GM23338 (cell line): ENCODE measurements around the gene GPC6. TPM values are rescaled to one million over a fixed set of nuclear protein-coding genes. Genes with fewer than 3 reads are reported as not detected.

Experiments used
- CREB1 ChIP-seq: fragments of 250-450 bp; sonication (Bioruptor Pico); IDR thresholded peaks from 2 replicates; pipeline ENCODE4 v1.5.0; 2020; ENCODE audit warnings: low read depth, mild to moderate bottlenecking, moderate library complexity
- EZH2 ChIP-seq: fragments of 200-600 bp; sonication (generic); IDR thresholded peaks from one replicate; pipeline ENCODE4 v1.8.0; 2017; ENCODE audit warnings: antibody characterized with exemption, mild to moderate bottlenecking, low read depth; ENCODE audit not compliant: unreplicated experiment
- EZH2phosphoT487 ChIP-seq: fragments of 200-600 bp; sonication (generic); IDR thresholded peaks from one replicate; pipeline ENCODE4 v1.8.1; 2018; ENCODE audit warnings: antibody characterized with exemption; ENCODE audit not compliant: unreplicated experiment
- JUNB ChIP-seq: IDR thresholded peaks from one replicate; pipeline ENCODE4 v1.6.1; 2016; ENCODE audit warnings: antibody characterized with exemption; ENCODE audit not compliant: unreplicated experiment
- NANOG ChIP-seq: IDR thresholded peaks from 2 replicates; pipeline ENCODE4 v1.6.1; 2016; ENCODE audit warnings: antibody characterized with exemption, borderline replicate concordance
- POLR2AphosphoS5 ChIP-seq: IDR thresholded peaks from 2 replicates; pipeline ENCODE4 v1.6.1; 2016; ENCODE audit warnings: antibody characterized with exemption, low read depth
- STAT1 ChIP-seq: IDR thresholded peaks from one replicate; pipeline ENCODE4 v1.6.1; 2016; ENCODE audit warnings: antibody characterized with exemption; ENCODE audit not compliant: unreplicated experiment
- ZNF114 ChIP-seq: fragments of 250-450 bp; sonication (Bioruptor Pico); IDR thresholded peaks from 2 replicates; pipeline ENCODE4 v1.5.0; 2020; ENCODE audit warnings: mild to moderate bottlenecking, moderate library complexity
- ZNF331 ChIP-seq: fragments of 250-450 bp; sonication (Bioruptor Pico); IDR thresholded peaks from 2 replicates; pipeline ENCODE4 v1.5.0; 2020; ENCODE audit warnings: low read depth, mild to moderate bottlenecking, moderate library complexity
- polyA plus RNA-seq: library from polyadenylated mRNA; unstranded; fragments of >200 nt; fragmentation: Nextera tagmentation; extraction: Ambion mirVana; gene quantifications from 2 replicates; pipeline ENCODE4 v1.2.1, GENCODE V29; 2016
- total RNA-seq: library from RNA; depleted of rRNA; stranded (reverse); fragments of >200 nt; shearing (Covaris generic); gene quantifications from 2 replicates; pipeline ENCODE4 v1.2.3, GENCODE V29; 2014
- TF ChIP-seq, protein P1 (sequence below): fragments of 250-450 bp; sonication (Bioruptor Pico); IDR thresholded peaks from 2 replicates; pipeline ENCODE4 v1.5.0; 2020; ENCODE audit warnings: mild to moderate bottlenecking, moderate library complexity
- TF ChIP-seq, protein P2 (sequence below), 2 experiments: fragments of 200-600 bp in 1 of 2; sonication (generic) in 1 of 2; conservative IDR thresholded peaks; 2 replicates each; pipeline versions ENCODE4 v1.5.1 to v1.6.1; 2016 to 2017; ENCODE audit warnings: antibody characterized with exemption in 2 of 2, low read depth in 2 of 2, mild to moderate bottlenecking in 2 of 2, moderate library complexity in 1 of 2
- TF ChIP-seq, protein P3 (sequence below): IDR thresholded peaks from one replicate; pipeline ENCODE4 v1.6.1; 2018; ENCODE audit warnings: antibody characterized with exemption; ENCODE audit not compliant: unreplicated experiment

The GPC6 gene
- total and polyA plus RNA-seq, 2 experiments from 2014 or later = 6.4 to 28.6 TPM

DNA sequence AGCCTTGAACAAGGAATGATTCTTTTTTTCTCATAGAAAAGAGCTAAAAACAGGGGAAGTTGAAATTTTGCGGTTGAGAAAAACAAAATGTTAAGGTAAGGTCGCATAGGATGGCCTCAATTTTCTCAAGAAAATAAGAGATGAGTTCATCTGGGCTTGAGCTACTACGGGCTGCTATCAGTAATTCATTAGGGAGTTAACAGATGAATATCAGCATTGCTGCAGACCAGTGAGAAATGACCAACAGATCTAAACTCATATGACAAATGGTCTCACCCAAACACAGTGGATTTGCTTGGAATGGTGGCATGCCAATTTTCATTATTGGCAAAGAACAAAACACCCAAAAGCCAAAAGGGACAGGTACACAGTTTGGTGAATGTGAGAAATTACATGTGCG, 56.6 kb downstream of the GPC6 start (continued):
- TF ChIP-seq, protein P1, sequence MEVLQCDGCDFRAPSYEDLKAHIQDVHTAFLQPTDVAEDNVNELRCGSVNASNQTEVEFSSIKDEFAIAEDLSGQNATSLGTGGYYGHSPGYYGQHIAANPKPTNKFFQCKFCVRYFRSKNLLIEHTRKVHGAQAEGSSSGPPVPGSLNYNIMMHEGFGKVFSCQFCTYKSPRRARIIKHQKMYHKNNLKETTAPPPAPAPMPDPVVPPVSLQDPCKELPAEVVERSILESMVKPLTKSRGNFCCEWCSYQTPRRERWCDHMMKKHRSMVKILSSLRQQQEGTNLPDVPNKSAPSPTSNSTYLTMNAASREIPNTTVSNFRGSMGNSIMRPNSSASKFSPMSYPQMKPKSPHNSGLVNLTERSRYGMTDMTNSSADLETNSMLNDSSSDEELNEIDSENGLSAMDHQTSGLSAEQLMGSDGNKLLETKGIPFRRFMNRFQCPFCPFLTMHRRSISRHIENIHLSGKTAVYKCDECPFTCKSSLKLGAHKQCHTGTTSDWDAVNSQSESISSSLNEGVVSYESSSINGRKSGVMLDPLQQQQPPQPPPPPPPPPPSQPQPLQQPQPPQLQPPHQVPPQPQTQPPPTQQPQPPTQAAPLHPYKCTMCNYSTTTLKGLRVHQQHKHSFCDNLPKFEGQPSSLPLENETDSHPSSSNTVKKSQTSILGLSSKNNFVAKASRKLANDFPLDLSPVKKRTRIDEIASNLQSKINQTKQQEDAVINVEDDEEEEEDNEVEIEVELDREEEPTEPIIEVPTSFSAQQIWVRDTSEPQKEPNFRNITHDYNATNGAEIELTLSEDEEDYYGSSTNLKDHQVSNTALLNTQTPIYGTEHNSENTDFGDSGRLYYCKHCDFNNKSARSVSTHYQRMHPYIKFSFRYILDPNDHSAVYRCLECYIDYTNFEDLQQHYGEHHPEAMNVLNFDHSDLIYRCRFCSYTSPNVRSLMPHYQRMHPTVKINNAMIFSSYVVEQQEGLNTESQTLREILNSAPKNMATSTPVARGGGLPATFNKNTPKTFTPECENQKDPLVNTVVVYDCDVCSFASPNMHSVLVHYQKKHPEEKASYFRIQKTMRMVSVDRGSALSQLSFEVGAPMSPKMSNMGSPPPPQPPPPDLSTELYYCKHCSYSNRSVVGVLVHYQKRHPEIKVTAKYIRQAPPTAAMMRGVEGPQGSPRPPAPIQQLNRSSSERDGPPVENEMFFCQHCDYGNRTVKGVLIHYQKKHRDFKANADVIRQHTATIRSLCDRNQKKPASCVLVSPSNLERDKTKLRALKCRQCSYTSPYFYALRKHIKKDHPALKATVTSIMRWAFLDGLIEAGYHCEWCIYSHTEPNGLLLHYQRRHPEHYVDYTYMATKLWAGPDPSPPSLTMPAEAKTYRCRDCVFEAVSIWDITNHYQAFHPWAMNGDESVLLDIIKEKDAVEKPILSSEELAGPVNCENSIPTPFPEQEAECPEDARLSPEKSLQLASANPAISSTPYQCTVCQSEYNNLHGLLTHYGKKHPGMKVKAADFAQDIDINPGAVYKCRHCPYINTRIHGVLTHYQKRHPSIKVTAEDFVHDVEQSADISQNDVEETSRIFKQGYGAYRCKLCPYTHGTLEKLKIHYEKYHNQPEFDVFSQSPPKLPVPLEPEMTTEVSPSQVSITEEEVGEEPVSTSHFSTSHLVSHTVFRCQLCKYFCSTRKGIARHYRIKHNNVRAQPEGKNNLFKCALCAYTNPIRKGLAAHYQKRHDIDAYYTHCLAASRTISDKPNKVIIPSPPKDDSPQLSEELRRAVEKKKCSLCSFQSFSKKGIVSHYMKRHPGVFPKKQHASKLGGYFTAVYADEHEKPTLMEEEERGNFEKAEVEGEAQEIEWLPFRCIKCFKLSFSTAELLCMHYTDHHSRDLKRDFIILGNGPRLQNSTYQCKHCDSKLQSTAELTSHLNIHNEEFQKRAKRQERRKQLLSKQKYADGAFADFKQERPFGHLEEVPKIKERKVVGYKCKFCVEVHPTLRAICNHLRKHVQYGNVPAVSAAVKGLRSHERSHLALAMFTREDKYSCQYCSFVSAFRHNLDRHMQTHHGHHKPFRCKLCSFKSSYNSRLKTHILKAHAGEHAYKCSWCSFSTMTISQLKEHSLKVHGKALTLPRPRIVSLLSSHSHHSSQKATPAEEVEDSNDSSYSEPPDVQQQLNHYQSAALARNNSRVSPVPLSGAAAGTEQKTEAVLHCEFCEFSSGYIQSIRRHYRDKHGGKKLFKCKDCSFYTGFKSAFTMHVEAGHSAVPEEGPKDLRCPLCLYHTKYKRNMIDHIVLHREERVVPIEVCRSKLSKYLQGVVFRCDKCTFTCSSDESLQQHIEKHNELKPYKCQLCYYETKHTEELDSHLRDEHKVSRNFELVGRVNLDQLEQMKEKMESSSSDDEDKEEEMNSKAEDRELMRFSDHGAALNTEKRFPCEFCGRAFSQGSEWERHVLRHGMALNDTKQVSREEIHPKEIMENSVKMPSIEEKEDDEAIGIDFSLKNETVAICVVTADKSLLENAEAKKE (CRISPR knock-in tag) = no peak
- TF ChIP-seq, protein P2, sequence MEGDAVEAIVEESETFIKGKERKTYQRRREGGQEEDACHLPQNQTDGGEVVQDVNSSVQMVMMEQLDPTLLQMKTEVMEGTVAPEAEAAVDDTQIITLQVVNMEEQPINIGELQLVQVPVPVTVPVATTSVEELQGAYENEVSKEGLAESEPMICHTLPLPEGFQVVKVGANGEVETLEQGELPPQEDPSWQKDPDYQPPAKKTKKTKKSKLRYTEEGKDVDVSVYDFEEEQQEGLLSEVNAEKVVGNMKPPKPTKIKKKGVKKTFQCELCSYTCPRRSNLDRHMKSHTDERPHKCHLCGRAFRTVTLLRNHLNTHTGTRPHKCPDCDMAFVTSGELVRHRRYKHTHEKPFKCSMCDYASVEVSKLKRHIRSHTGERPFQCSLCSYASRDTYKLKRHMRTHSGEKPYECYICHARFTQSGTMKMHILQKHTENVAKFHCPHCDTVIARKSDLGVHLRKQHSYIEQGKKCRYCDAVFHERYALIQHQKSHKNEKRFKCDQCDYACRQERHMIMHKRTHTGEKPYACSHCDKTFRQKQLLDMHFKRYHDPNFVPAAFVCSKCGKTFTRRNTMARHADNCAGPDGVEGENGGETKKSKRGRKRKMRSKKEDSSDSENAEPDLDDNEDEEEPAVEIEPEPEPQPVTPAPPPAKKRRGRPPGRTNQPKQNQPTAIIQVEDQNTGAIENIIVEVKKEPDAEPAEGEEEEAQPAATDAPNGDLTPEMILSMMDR (conservative IDR thresholded peaks at IDR 0.05; ENCODE audit: low read depth in 2 of 2) = no peak
- TF ChIP-seq EZH2 (no peak), STAT1 (no peak), JUNB (no peak), EZH2phosphoT487 (no peak), NANOG (no peak), POLR2AphosphoS5 (no peak), ZNF114 (no peak), CREB1 (CRISPR knock-in tag) (no peak), ZNF331 (CRISPR knock-in tag) (no peak)
- TF ChIP-seq, protein P3, sequence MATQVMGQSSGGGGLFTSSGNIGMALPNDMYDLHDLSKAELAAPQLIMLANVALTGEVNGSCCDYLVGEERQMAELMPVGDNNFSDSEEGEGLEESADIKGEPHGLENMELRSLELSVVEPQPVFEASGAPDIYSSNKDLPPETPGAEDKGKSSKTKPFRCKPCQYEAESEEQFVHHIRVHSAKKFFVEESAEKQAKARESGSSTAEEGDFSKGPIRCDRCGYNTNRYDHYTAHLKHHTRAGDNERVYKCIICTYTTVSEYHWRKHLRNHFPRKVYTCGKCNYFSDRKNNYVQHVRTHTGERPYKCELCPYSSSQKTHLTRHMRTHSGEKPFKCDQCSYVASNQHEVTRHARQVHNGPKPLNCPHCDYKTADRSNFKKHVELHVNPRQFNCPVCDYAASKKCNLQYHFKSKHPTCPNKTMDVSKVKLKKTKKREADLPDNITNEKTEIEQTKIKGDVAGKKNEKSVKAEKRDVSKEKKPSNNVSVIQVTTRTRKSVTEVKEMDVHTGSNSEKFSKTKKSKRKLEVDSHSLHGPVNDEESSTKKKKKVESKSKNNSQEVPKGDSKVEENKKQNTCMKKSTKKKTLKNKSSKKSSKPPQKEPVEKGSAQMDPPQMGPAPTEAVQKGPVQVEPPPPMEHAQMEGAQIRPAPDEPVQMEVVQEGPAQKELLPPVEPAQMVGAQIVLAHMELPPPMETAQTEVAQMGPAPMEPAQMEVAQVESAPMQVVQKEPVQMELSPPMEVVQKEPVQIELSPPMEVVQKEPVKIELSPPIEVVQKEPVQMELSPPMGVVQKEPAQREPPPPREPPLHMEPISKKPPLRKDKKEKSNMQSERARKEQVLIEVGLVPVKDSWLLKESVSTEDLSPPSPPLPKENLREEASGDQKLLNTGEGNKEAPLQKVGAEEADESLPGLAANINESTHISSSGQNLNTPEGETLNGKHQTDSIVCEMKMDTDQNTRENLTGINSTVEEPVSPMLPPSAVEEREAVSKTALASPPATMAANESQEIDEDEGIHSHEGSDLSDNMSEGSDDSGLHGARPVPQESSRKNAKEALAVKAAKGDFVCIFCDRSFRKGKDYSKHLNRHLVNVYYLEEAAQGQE = no peak
